GM18907 (cell line): ENCODE data around the gene CYTH2.

ENCODE experiments used
- ATAC-seq: cut with Tn5 transposase; IDR thresholded peaks from one replicate; pipeline ENCODE4 v1.9.1; 2021; ENCODE audit warnings: mild to moderate bottlenecking, moderate library complexity; ENCODE audit not compliant: unreplicated experiment

CYTH2 gene

DNA sequence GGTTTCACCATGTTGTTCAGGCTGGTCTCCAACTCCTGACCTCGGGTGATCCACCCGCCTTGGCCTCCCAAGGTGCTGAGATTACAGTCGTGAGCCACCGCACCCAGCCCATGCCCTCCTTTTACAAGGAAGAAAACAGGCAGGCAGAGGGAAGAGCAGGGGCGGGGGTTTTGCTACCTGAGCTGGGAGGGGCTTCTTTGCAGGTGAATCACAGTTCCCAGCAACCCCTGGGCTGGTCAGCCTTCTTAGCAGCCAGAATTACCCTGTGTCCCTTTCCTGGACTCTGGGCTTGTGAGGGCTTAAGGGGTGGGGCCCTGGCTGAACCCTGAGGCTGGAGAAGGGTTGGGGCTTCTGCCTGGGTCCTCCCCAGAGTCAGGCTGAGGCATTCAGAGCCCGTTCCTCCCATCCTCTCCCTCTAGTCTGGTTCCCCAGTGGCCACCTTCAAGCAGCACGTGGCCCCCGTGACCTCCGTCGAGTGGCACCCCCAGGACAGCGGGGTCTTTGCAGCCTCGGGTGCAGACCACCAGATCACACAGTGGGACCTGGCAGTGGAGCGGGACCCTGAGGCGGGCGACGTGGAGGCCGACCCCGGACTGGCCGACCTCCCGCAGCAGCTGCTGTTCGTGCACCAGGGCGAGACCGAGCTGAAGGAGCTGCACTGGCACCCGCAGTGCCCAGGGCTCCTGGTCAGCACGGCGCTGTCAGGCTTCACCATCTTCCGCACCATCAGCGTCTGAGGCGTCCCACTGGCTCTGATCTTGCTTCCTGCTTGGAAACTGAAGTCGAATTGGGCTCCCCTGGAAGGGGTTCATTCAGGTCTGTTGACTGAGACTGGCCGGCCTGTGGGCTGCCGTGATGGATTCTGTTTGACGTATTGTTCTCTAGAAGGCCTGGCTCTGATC lies 16.6 kb upstream of the CYTH2 start:
- ATAC-seq = no peak

DNA sequence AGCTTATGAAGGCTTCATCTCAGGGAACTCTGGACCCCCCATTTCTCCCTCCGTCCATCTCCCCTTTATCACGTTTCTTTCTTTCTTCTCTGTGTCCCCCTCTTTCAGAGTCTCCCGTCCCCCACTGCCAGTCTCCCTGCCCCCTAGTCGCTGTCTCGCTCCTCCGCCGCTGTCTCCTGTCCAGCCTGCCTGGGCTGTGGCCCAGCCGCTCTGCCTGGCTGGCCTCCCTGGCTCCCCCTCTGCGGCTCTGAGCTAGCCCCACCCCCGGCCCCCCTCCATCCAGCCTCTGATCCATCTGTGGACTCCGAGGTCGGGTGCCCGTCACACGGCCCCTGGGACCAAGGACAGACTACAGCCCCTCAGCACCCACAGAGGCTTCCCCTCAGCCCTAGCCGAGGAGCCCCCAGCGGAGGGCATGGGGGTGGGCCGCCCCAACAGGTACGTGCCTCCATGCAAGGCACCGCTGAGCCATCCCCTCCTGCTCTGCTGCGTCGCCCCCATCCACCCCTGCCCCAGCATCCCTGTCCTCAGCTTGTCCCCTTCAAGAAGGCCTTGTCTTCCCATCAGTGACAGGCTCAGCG lies 14.9 kb upstream of the CYTH2 start:
- no peak for ATAC-seq

DNA sequence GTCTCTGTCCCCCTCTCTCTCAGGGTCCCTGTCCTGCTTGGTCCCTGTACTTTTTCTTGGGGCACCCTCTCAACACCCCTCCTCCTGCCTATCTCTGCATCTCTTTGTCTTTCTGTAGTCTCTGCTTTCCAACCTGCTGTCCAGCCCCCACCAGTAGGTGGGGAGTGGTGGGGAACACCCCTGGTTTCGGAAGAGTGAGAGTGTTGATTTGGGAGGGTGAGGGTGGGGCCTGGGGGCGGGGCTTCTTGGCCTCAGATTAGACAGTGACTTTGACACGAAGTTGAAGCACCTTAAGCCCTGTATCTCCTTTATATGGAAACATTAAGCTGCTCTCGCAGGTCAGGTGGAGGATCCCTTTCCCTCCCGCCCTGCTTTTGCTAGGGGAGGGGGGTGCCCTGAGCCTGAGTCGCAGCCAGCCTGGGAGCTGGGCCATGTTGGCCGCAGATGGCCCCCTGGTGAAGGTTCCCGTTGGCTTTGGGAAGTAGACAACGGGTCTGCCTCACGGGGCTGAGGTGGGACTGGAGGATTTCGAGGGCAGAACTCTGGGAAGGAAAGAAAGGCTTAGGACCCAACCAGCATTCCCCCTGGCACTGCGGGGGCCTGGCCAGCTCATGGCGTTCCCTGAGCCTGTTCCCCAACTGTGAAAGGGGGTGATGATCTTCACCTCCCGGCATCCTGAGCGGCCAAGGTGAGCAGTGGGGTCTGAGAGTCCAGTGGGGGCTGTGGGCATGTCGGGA lies 13.8 kb upstream of the CYTH2 start, which contains the start of gene KCNJ14:
KCNJ14 (plus strand) TSS at position 404 of the 737 bp plus-strand sequence. CDS start 6,151 bp downstream, outside the sequence.
- no peak for ATAC-seq

DNA sequence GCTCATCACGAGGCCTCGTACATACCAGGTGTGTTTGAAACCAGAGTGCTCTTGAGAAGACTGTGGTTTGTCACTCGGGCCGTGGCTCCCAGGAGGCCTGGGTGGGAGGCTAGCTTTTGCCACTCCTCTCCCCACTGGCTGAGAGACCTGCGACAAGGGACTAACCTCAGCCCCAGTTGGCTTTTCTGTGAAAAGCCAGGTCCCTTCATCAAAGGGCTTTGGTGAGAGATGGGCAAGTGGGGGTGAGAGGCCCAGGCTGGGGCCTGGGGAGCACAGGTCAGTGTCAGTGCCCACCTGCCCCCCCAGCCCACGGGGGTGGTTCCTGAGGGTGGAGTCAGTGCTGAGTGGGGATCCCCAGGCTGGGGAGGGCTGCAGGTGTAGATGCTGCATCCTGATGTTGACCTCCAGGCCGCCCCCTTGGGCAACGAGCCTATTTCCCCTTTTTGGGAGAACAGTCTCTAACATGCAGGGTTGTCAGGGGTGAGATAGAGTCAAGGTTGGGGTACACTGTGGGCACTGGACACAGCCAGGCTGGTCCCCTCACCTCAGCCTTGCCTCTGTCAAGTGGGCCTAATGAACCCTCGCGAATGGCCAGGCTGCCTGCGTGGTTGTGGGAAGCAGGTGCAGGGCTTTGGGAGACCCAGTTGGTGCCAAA lies 13.1 kb upstream of the CYTH2 start:
- ATAC-seq = no peak

DNA sequence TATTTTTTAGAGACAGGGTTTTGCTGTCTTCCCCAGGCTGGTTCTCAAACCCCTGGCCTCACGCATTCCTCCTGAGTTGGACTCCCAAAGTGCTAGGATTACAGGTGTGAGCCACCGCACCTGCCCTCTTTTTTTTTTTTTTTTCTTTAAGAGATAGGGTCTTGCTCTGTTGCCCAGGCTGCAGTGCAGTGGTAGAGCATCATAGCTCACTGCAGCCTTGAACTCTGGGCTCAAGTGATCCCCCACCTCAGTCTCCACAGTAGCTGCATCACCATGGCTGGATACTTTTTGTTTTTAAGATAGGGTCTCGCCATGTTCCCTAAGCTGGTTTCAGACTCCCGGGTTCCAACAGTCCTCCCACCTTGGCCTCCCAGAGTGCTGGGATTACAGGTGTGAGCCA lies 12.3 kb upstream of the CYTH2 start:
- no peak for ATAC-seq

DNA sequence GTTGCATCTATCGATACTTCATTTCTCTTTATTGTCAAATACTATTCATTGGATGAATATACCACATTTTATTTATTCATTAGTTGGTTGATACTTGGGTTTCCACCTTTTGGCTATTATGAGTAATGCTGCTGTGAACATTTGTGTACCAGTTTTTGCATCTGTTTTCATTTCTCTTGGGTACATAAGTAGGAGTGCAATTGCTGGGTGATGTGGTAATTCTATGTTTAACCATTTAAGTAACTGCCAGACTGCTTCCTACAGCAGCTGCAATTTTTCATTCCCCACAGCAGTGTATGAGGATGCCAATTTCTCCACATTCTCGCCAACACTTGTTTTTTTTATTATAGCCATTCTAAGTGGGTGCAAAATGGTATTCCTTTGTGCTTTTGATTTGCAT lies 11.2 kb upstream of the CYTH2 start:
- ATAC-seq = no peak

DNA sequence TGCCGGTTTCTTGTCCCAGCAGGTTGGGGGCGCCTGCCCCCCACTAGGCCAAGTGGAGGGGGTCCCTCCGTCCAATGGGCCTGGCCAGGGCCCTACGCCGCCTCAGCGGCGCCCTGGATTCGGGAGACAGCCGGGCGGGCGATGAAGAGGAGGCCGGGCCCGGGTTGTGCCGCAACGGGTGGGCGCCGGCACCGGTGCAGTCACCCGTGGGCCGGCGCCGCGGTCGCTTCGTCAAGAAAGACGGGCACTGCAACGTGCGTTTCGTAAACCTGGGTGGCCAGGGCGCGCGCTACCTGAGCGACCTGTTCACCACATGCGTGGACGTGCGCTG lies 7.6 kb upstream of the CYTH2 start:
- ATAC-seq = no peak

DNA sequence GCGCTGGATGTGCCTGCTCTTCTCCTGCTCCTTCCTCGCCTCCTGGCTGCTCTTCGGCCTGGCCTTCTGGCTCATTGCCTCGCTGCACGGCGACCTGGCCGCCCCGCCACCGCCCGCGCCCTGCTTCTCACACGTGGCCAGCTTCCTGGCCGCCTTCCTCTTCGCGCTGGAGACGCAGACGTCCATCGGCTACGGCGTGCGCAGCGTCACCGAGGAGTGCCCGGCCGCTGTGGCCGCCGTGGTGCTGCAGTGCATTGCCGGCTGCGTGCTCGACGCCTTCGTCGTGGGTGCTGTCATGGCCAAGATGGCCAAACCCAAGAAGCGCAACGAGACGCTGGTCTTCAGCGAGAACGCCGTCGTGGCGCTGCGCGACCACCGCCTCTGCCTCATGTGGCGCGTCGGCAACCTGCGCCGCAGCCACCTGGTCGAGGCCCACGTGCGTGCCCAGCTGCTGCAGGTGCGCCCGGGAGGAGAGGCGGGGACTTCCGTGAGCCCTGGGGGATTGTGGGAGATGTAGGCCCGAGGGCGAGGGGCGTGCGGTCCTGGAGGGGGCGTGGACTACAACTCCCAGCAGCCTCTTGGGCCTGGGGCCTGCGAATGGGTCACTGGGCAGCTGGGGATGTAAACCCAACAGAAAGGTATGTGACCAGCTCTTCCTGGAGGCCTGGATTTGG lies 7.0 kb upstream of the CYTH2 start:
- no peak for ATAC-seq

DNA sequence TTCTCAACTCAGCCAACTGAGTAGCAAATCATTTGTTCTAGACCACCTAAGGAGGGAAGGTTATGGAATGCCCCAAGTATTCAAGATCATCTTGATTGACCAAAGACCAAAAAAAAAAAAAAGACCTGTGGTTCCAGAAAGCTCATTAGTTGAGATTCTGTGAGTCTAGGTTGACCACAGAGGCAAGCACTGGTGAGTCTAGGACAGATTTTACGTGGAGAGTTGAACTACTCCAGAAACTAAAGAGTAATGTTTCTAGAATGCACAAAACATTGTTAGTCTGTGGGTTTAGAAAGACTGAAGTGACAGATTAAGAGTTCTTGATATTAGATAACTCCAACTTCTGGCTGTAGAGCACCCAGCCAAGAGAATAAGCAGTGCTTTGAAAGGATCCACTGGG lies 4.0 kb upstream of the CYTH2 start:
- no peak for ATAC-seq

DNA sequence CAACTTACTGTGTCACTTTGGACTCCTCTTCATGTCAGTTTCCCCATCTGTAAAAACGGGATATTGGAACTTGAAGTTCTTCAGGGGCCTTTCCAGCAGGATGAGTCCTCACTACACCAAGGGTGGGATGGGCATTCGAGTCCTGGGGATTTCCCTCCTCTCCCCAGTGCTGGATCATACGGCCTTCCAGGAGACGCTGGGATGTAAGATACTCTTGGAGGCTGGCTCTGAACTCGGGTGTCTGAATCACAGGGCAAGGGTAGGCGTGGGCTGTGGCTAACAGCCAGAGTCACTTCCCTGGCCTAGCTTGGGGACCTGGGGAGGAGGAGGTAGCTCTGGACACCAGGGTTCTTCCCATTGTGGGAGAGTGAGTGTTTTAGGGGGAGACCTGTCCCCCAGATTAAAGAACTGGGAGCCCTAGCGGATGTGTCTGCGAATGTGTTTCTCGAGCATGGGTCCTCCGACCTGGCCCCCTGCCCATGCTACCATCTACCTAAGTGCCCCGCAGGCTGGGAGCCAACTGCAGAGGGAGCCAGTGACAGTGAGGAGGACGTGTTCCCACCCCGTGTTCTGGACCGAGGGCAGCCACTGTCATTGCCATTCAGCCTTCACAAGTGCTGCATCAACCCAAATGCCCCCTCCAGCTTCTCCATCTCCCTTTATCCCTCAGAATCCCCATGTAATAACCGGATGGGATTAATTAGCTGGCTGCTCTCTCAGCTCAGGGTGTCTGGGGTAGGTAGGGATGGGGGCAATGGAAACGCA lies 2.4 kb upstream of the CYTH2 start:
- ATAC-seq = no peak

DNA sequence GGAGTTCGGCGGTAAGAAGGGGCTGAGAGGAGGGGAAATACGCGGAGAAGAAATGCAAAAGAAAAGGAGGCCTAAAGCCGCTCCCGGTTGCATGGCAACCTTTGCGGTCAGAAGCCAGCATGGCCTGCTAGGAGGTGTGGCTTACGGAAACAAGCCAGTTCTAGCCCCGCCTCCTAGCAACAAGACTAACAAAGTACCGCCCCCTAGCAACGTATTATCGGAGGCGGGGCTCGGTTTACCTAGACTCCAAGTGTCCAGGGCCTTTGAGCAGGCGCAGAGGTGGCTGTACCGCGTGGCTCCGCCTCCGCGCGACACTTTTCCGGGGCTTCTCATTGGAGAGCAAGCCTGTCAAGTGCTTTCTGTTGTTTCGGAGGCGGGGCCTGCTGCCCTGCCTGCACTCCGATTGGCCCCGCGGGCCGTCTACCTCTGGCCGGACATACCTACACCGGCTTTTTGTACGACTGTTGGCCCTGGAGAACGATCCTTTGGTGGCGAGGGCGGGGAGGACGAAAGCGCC lies 339 bp upstream of the CYTH2 start:
- peak; percentile 89 for ATAC-seq

DNA sequence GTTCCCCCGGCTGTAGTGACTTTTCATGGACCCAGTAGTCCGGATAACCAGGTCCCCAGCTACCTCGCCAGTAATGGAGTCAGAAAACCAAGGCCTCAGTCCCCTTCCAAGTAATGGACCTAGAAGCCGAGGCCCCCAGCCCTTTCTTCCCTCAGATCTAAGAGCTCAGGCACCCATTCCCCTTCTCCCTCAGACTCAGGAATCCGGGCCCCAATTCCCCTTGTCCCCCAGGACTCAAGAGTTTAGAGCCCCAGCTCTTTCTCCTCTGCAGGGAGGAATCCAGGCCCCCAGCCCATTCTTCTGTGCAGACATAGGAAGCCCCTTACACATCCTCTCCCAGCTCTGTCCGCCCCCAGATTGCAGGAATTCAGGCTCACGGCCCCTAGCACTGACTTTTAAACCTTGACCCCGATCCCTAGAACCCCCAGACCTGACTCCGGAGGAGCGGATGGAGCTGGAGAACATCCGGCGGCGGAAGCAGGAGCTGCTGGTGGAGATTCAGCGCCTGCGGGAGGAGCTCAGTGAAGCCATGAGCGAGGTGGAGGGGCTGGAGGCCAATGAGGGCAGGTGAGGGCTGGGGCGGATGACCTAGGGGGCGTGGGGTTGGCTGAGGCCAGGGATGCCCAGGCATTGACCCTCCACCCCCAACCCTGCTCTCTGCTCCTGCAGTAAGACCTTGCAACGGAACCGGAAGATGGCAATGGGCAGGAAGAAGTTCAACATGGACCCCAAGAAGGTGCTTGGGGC lies 938 bp downstream of the CYTH2 start:
- no peak for ATAC-seq

DNA sequence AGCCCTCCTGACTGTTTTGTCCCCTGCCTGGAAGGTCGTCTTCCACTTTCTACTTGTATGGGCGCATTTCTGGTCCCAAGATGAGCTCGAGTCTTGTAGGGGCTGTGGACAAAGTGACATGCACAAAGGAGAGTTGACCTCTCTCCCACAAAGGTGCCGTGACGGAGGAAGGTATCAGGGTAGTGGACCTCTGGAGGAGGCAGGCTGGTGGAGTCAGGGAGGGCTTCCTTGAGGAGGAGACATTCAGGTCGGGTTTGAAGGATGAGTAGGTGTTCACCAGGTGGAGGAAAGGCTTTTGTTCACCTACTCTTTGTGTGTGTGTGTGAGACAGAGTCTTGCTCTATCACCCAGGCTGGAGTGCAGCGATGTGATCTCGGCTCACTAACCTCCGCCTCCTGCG lies 1.7 kb downstream of the CYTH2 start:
- ATAC-seq = no peak

DNA sequence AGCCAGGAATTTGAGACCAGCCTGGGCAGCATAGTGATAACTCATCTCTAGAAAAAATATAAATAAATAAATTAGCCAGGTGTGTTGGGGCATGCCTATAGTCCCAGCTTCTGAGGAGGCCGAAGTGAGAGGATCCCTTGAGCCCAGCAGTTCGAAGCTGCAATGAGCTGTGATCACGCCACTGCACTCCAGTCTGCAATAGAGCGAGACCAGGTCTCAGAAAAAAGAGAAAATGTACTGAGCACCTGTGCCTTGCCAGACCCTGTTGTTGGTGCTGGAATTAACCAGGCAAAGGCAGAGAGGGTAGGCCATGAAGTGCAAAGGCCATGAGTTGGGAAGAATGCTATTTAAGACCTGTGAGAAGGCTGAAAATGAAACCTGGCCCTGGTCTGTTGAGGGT lies 2.7 kb downstream of the CYTH2 start:
- ATAC-seq = no peak

DNA sequence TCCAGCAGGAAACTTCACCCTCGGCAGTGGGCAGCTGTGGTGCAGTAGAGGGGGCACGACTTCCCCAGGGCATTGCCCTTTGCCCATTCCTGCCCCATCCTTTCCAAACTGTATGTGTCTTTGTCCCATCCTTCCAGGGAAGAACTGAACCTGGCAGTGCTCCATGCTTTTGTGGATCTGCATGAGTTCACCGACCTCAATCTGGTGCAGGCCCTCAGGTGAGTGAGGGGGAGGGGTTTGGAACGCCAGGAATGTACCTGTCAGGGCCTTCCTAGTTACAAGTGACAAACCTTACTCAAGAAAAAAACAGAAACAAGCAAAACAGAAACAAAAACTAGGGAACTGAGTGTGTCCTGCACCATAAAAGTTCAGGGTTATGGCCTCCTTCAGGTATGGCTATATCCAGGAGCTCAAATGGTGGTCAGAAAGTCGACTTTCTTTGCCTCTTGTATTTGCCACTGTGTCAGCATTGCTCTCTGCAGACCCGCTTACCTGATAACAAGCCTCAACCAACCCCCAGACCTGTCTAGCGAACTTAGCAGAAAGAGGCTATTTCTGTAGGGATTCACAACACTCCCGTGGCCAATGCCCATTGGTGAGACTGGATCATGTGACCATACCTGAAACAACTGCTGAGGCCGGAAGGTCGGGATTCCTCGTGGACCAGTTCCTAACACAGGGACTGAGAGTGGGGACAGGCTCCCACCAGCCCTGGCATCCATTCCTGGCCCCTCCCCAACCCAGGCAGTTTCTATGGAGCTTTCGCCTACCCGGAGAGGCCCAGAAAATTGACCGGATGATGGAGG lies 4.2 kb downstream of the CYTH2 start:
- ATAC-seq = no peak

DNA sequence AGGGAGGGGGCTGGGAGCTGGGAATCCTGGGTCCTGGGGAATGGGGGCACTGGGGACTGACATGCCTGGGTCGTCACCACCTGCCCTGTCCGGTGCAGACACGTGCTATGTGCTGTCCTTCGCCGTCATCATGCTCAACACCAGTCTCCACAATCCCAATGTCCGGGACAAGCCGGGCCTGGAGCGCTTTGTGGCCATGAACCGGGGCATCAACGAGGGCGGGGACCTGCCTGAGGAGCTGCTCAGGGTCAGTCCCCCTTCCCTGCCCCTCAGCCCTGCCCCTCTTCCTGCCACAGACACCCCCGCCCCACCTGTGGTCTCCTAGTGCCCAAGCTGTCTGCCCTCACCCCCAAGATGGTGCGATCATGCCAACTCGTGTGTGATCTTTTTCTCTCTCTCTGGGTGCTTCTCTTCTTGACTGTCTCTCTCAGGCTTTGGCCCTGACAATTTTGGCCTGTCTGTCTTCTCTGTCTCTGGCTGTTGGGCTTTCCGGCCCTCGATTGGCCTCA lies 5.0 kb downstream of the CYTH2 start:
- no peak for ATAC-seq

DNA sequence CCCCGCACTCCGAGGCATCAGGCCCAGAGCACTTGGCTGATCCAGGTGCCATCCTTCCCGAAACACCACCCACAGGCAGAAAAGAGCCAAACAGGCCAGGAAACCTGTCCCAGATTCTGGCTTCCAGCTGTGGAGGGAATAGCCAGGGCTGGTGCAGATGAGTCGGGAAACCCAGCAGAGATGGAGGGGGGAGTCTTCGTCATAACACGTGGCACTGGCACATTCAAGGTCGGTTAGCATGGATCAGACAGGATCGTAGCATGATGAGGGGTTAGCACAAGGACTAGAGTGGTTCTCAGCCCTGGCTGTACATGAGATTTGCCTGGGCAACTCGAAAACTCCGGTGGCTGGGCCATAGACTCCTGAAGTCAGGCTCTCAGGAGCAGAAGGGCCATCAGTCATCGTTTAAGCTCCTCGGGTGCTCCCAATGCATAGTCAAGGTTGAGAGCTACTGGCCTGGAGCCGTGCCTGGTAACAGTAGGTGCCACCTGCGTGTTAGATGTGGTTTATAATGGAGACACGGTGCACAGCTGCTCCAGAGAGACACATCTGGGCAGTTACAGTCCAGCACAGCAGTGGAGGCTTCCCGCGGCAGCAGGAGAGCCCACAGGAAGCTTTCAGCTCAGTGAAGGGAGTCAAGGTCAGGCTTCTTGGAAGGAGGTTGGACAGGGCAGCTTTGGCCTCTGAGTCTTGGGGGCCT lies 6.3 kb downstream of the CYTH2 start:
- no peak for ATAC-seq

DNA sequence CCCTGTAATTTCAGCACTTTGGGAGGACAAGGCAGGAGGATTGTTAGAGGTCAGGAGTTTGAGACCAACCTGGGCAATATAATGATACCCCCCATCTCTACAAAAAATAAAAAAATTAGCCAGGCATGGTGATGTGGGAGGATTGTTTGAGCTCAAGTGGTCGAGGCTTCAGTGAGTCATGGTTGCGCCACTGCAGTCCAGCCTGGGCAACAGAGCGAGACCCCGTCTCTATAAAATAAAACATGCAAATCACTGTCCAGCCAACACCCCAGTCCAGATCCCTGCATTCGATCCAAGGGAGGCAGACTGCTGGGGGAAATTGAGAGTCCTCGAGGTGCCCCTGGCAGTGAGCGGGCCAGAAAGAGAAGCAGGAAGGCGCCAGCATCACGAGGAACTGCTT lies 7.0 kb downstream of the CYTH2 start:
- no peak for ATAC-seq
